DOHH2 (cell line): ENCODE results near the gene GJB6.

Experiments
- H3F3A ChIP-seq: fragments of 200-600 bp; sonication (generic), shearing (Covaris generic); 2 replicates; pipeline ENCODE4 v1.6.0; 2016; ENCODE audit warnings: antibody characterized with exemption, mild to moderate bottlenecking; ENCODE audit not compliant: control insufficient read depth, insufficient read depth
- H3K27ac ChIP-seq: fragments of 200-600 bp; sonication (generic); 2 replicates; pipeline ENCODE4 v1.5.1; 2014; ENCODE audit warnings: low read depth, mild to moderate bottlenecking, low read length, moderate library complexity
- H3K27me3 ChIP-seq: fragments of 200-600 bp; sonication (generic); 2 replicates; pipeline ENCODE4 v1.6.1; 2014; ENCODE audit warnings: mild to moderate bottlenecking, low read length, mixed read lengths; ENCODE audit not compliant: control insufficient read depth
- H3K36me3 ChIP-seq: fragments of 200-600 bp; sonication (generic); 2 replicates; pipeline ENCODE4 v1.6.1; 2014; ENCODE audit warnings: mild to moderate bottlenecking, low read length, moderate library complexity, mixed read lengths; ENCODE audit not compliant: control insufficient read depth
- H3K4me1 ChIP-seq: fragments of 200-600 bp; sonication (generic); 2 replicates; pipeline ENCODE4 v1.6.1; 2014; ENCODE audit warnings: mild to moderate bottlenecking, low read length, mixed read lengths; ENCODE audit not compliant: control insufficient read depth
- H3K4me2 ChIP-seq: fragments of 200-600 bp; sonication (generic); 2 replicates; pipeline ENCODE4 v1.6.0; 2014; ENCODE audit warnings: mild to moderate bottlenecking, low read length, moderate library complexity
- H3K4me3 ChIP-seq: fragments of 200-600 bp; sonication (generic); 2 replicates; pipeline ENCODE4 v1.5.1; 2014; ENCODE audit warnings: mild to moderate bottlenecking, low read length, mixed read lengths
- H3K79me2 ChIP-seq: fragments of 200-600 bp; sonication (generic); 2 replicates; pipeline ENCODE4 v1.6.1; 2014; ENCODE audit warnings: mild to moderate bottlenecking, low read length, mixed read lengths; ENCODE audit not compliant: control insufficient read depth
- H3K9me2 ChIP-seq: fragments of 200-600 bp; sonication (generic); replicated peaks from 2 replicates; pipeline ENCODE4 v1.6.1; 2014; ENCODE audit warnings: mild to moderate bottlenecking, low read length, mixed read lengths; ENCODE audit not compliant: control insufficient read depth
- H3K9me3 ChIP-seq: fragments of 200-600 bp; sonication (generic); 2 replicates; pipeline ENCODE4 v1.6.1; 2014; ENCODE audit warnings: antibody characterized with exemption, low read length, mixed read lengths; ENCODE audit not compliant: control insufficient read depth, insufficient read depth
- H4K20me1 ChIP-seq: fragments of 200-600 bp; sonication (generic); 2 replicates; pipeline ENCODE4 v1.6.0; 2014; ENCODE audit warnings: low read depth, mild to moderate bottlenecking, antibody characterized with exemption, low read length, moderate library complexity; ENCODE audit not compliant: control insufficient read depth, insufficient read depth
- CTCF ChIP-seq: fragments of 200-600 bp; sonication (generic); IDR thresholded peaks from one replicate; pipeline ENCODE4 v1.5.1; 2014; ENCODE audit warnings: antibody characterized with exemption, mild to moderate bottlenecking, low read depth, low read length; ENCODE audit not compliant: poor library complexity, severe bottlenecking
- EZH2phosphoT487 ChIP-seq: fragments of 200-600 bp; sonication (generic); IDR thresholded peaks from 2 replicates; pipeline ENCODE4 v1.6.1; 2017; ENCODE audit warnings: borderline replicate concordance, mild to moderate bottlenecking, antibody characterized with exemption, low read length, moderate library complexity, mixed read lengths

The GJB6 gene

GRCh38 chr13:20264271-20265018, 32.3 kb upstream of the GJB6 start:
- H3K4me3 ChIP-seq: no peak overlapping the region
- H3K27ac ChIP-seq: no peak overlapping the region
- no peaks in the 10 kb centered on the region for H3K4me1 ChIP-seq
- no peaks in the 10 kb centered on the region for H4K20me1 ChIP-seq
- no peaks in the 10 kb centered on the region for H3K9me2 ChIP-seq
- H3K79me2 ChIP-seq: no peaks in the 10 kb centered on the region
- TF ChIP-seq EZH2phosphoT487 (no peak), CTCF (no peak)
- no peaks in the 10 kb centered on the region for H3F3A ChIP-seq
- H3K4me2 ChIP-seq: no peak overlapping the region
- no peaks in the 10 kb centered on the region for H3K27me3 ChIP-seq
- no peaks in the 10 kb centered on the region for H3K9me3 ChIP-seq
- H3K36me3 ChIP-seq: no peaks in the 10 kb centered on the region

- H3K4me3 ChIP-seq: no peak overlapping the region
- TF ChIP-seq CTCF: no peak
- TF ChIP-seq EZH2phosphoT487: no peak
These were observed 31.4 kb upstream of the GJB6 start for GRCh38 chr13:20263393-20264044.

GRCh38 chr13:20258963-20259288, 26.8 kb upstream of the GJB6 start:
- Histone ChIP-seq H3K27ac (no peak overlapping the region), H4K20me1 (no peaks in the 10 kb centered on the region), H3K4me2 (no peak overlapping the region), H3K9me2 (no peaks in the 10 kb centered on the region), H3K27me3 (no peaks in the 10 kb centered on the region), H3K36me3 (no peaks in the 10 kb centered on the region), H3K9me3 (no peaks in the 10 kb centered on the region), H3K79me2 (no peaks in the 10 kb centered on the region), H3K4me1 (no peaks in the 10 kb centered on the region), H3K4me3 (no peak overlapping the region), H3F3A (no peaks in the 10 kb centered on the region)
- TF ChIP-seq EZH2phosphoT487 (no peak), CTCF (no peak)

More at GRCh38 chr13:20263393-20264044, 31.4 kb upstream of the GJB6 start:
- H3K27me3 ChIP-seq: no peaks in the 10 kb centered on the region
- H3K9me2 ChIP-seq: no peaks in the 10 kb centered on the region
- H3K27ac ChIP-seq: no peak overlapping the region
- no peaks in the 10 kb centered on the region for H3F3A ChIP-seq
- H3K79me2 ChIP-seq: no peaks in the 10 kb centered on the region
- H3K4me2 ChIP-seq: no peak overlapping the region
- H4K20me1 ChIP-seq: no peaks in the 10 kb centered on the region
- H3K4me1 ChIP-seq: no peaks in the 10 kb centered on the region
- H3K36me3 ChIP-seq: no peaks in the 10 kb centered on the region
- no peaks in the 10 kb centered on the region for H3K9me3 ChIP-seq
